Measurements from ENCODE around the gene SLC35D3. TPM values are rescaled to one million over a fixed set of nuclear protein-coding genes. Genes with fewer than 3 reads are reported as not detected.
A peak's percentile ranks its signal among the peaks of the same experiment; 100 is the strongest.

SLC35D3 gene
- total and polyA plus RNA-seq, 2 experiments from 2014 or later, result 2.4 to 3.8 TPM

DNA sequence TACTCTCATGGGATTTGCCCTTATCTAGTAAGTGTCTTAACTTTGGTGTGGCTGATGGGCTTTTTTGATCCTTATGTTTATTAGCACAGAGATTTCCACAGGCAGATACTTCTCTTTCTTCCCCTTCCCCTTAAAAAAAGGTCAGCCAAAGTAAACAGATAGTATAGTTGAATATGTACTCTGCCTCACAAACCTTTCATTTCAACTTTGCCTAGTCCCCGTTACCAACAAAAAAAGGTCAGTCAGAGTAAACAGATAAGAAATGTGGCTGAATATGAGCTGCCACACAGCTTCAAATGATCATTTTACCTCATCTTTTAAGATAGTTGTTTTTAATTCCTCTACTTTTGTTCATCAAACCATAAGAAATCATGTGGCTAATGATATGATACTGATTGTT lies 34.1 kb upstream of the SLC35D3 start:
- no peak overlapping the region for H3K27ac ChIP-seq
- H3K4me1 ChIP-seq (ENCODE audit: low read depth), result peaks cover 23% of the 10 kb centered on the region
- DNase-seq (ENCODE audit: low read depth in 1 of 2, low spot score in 1 of 2), result no peak
- H3K27me3 ChIP-seq, result no peaks in the 10 kb centered on the region
- TF ChIP-seq, protein P1, sequence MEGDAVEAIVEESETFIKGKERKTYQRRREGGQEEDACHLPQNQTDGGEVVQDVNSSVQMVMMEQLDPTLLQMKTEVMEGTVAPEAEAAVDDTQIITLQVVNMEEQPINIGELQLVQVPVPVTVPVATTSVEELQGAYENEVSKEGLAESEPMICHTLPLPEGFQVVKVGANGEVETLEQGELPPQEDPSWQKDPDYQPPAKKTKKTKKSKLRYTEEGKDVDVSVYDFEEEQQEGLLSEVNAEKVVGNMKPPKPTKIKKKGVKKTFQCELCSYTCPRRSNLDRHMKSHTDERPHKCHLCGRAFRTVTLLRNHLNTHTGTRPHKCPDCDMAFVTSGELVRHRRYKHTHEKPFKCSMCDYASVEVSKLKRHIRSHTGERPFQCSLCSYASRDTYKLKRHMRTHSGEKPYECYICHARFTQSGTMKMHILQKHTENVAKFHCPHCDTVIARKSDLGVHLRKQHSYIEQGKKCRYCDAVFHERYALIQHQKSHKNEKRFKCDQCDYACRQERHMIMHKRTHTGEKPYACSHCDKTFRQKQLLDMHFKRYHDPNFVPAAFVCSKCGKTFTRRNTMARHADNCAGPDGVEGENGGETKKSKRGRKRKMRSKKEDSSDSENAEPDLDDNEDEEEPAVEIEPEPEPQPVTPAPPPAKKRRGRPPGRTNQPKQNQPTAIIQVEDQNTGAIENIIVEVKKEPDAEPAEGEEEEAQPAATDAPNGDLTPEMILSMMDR (IDR thresholded peaks at IDR 0.05; ENCODE audit: low read depth, low read length), result no peak
- H3K9me3 ChIP-seq (ENCODE audit: low read depth), result no peaks in the 10 kb centered on the region
- no peak overlapping the region for H3K4me3 ChIP-seq
- H3K36me3 ChIP-seq, result no peaks in the 10 kb centered on the region

DNA sequence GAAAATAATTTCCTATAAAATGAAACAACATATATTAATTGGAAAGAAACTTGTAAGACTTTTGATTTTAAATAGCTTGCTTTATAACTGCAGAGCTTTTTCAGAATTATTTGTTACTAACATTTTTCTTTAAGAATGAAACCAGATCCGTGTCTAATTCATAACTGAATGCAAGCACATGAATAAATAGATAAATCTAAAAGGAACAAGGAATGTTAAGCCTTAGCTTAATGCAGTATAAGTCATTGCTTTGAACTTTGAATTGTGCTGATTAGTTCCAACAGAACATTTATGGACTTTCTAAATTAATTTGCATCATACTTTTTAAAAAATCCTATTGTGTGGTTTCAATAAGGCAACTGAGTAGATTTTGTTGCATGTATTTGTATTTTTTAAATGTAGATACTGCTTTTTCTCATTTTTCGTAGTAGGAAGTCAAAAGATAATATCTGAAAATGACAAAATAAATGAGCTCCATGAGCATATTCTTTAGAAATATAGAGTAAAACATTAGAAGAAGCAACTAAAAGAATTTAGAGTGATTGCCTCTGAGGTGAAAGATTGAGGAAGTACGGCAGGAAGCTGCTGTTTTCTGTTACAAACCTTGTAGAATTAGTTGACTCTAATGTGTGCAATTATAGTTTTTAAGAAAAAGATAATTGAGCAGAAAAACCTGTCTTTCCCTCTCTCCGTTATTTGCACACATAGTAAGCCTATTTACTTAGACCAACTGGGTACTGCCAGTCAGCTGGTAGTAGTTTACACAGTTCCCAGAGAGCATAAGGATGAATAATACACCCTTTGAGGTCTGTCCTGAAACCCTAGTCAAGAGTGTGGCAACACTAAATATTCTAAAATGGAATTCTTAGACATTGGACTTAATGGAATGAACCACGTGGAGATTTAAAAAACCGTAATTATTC lies 32.6 kb upstream of the SLC35D3 start:
- H3K9me3 ChIP-seq (ENCODE audit: low read depth), result no peaks in the 10 kb centered on the region
- no peaks in the 10 kb centered on the region for H3K27me3 ChIP-seq
- H3K4me3 ChIP-seq, result no peak overlapping the region
- no peak for DNase-seq (ENCODE audit: low read depth in 1 of 2, low spot score in 1 of 2)
- H3K36me3 ChIP-seq, result no peaks in the 10 kb centered on the region
- peaks cover 17% of the 10 kb centered on the region for H3K4me1 ChIP-seq (ENCODE audit: low read depth)
- TF ChIP-seq, protein P1 (IDR thresholded peaks at IDR 0.05; ENCODE audit: low read depth, low read length), result no peak
- no peak overlapping the region for H3K27ac ChIP-seq

DNA sequence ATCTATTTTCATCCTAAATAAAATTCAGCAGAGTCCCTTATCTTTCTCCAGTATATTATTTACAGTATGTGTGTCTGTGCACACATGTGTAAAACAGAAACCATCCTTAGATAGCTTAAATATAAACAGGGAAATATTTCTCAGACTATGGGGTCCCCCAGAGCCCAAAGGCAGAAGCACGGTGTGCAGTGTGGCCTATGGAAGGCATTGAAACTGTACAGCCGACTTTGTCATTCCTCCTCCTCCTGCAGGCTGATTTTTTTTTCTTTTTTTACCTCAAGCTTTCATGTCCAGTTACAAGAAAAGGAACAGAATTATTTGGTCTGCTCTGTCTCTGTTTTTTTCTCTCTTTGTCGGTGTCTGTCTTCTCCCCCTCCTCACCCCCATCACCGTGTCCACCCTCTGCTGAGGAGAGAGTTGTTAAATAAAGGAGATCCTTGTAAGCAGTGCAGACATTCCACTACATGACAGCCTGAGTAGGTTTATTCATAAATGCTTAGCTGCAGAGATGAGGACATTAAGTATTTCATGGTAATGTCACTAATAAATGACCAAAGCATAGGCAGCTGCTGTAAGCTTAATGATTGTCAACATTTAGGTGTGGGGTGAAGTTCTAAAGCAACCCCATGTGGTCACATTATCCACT lies 31.8 kb upstream of the SLC35D3 start:
- Histone ChIP-seq H3K36me3 (no peaks in the 10 kb centered on the region), H3K27me3 (no peaks in the 10 kb centered on the region), H3K4me1 (ENCODE audit: low read depth) (peaks cover 19% of the 10 kb centered on the region), H3K27ac (peak overlapping the region; percentile 16), H3K4me3 (no peak overlapping the region), H3K9me3 (ENCODE audit: low read depth) (no peaks in the 10 kb centered on the region)
- TF ChIP-seq, protein P1 (IDR thresholded peaks at IDR 0.05; ENCODE audit: low read depth, low read length), result no peak
- DNase-seq (ENCODE audit: low read depth in 1 of 2, low spot score in 1 of 2), result no peak

DNA sequence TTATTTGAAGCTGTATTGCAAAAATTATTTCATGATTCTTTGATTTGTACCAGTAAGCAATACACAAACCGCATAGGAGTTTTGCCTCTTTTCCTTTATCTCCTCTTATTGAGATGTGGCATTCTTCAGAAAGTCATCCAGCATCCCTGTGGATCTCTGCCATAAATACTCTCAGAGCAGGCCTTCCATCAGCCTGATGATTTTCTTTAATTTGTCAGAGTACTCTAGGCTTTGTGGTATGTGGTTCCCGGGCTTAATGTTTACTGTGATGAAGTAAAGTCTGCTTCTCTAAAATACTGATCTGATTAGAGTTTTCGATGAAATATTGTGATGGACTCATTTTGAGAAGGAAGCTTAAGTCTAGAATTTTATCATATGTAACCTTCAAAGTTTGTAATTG lies 31.1 kb upstream of the SLC35D3 start:
- Histone ChIP-seq H3K27ac (peak overlapping the region; percentile 16), H3K36me3 (no peaks in the 10 kb centered on the region), H3K9me3 (ENCODE audit: low read depth) (no peaks in the 10 kb centered on the region), H3K4me1 (ENCODE audit: low read depth) (peaks cover 26% of the 10 kb centered on the region), H3K4me3 (no peak overlapping the region), H3K27me3 (no peaks in the 10 kb centered on the region)
- no peak for DNase-seq (ENCODE audit: low read depth in 1 of 2, low spot score in 1 of 2)
- TF ChIP-seq, protein P1 (IDR thresholded peaks at IDR 0.05; ENCODE audit: low read depth, low read length), result no peak

DNA sequence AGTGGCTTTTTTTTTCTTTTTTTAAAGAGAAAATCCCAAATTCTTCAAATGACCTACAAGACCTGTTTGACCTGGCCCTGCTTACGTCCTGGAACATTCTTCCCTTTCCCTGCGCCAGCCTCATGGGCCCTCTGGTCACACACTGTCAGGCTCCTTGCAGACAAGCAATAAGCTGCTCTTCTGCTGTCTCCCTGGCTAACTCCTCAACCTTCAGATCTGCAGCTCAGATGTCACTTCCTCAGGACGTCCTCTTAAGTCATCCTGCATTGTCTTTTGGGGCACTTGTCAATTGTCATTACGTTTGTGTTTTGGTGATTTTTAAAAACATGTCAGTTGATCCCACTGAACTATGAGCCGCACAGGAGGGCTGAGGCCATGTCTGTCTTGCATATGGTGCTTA lies 28.9 kb upstream of the SLC35D3 start:
- no peak for DNase-seq (ENCODE audit: low read depth in 1 of 2, low spot score in 1 of 2)
- Histone ChIP-seq H3K27ac (no peak overlapping the region), H3K4me3 (no peak overlapping the region), H3K9me3 (ENCODE audit: low read depth) (no peaks in the 10 kb centered on the region), H3K27me3 (no peaks in the 10 kb centered on the region), H3K36me3 (no peaks in the 10 kb centered on the region), H3K4me1 (ENCODE audit: low read depth) (peaks cover 21% of the 10 kb centered on the region)
- TF ChIP-seq, protein P1 (IDR thresholded peaks at IDR 0.05; ENCODE audit: low read depth, low read length), result no peak

Data from cardiac muscle cell (in vitro differentiated cells and primary cell).